ENCODE results near the gene FAM98C.

The FAM98C gene

GRCh38 chr19:38457690-38458405, 55.0 kb downstream of the FAM98C start:
- no peak for ATAC-seq
- no peak for DNase-seq
